Mesenchymal stem cell (in vitro differentiated cells and primary cell): ENCODE results near the gene THEM4.
A peak's percentile ranks its signal among the peaks of the same experiment; 100 is the strongest.
"Not testable (repeated sequence)": the region's sequence is repeated elsewhere in the genome, so short reads cannot be mapped to it uniquely, and the experiment has no call there.

Experiments
- DNase-seq: peaks from one replicate; pipeline ENCODE4 v3.0.0-alpha.2; 2013
- H2AFZ ChIP-seq: one replicate; pipeline ENCODE4 v1.6.1; 2013; ENCODE audit warnings: low read depth, mild to moderate bottlenecking, control low read depth, inconsistent platforms, low read length, moderate library complexity
- H2AK5ac ChIP-seq: 2 replicates; pipeline ENCODE4 v1.6.1; 2013; ENCODE audit warnings: low read length, moderate library complexity, mild to moderate bottlenecking, inconsistent platforms; ENCODE audit not compliant: severe bottlenecking
- H2BK120ac ChIP-seq: one replicate; pipeline ENCODE4 v1.6.1; 2013; ENCODE audit warnings: low read depth, mild to moderate bottlenecking, inconsistent platforms, low read length, moderate library complexity
- H2BK12ac ChIP-seq, 2 experiments: one replicate each; pipeline ENCODE4 v1.6.1; 2013; ENCODE audit warnings: inconsistent platforms in 2 of 2, low read length in 2 of 2, mild to moderate bottlenecking in 2 of 2, moderate library complexity in 2 of 2, control low read depth in 1 of 2
- H2BK15ac ChIP-seq: one replicate; pipeline ENCODE4 v1.6.1; 2013; ENCODE audit warnings: mild to moderate bottlenecking, low read depth, inconsistent platforms; ENCODE audit not compliant: poor library complexity, severe bottlenecking
- H2BK5ac ChIP-seq: 2 replicates; pipeline ENCODE4 v1.6.1; 2013; ENCODE audit warnings: low read depth, mild to moderate bottlenecking, low read length, control low read depth, inconsistent platforms; ENCODE audit not compliant: poor library complexity, severe bottlenecking
- H3K14ac ChIP-seq, 2 experiments: one replicate each; pipeline ENCODE4 v1.6.1; 2013; ENCODE audit warnings: inconsistent platforms in 2 of 2, low read length in 2 of 2, control low read depth in 1 of 2, mild to moderate bottlenecking in 1 of 2, moderate library complexity in 1 of 2
- H3K18ac ChIP-seq, 2 experiments: one replicate each; pipeline ENCODE4 v1.6.1; 2013; ENCODE audit warnings: inconsistent platforms in 2 of 2, low read length in 2 of 2, control low read depth in 1 of 2, low read depth in 1 of 2, mild to moderate bottlenecking in 1 of 2
- H3K23ac ChIP-seq, 2 experiments: one replicate each; pipeline ENCODE4 v1.6.1; 2013; ENCODE audit warnings: inconsistent platforms in 2 of 2, low read length in 2 of 2, mild to moderate bottlenecking in 2 of 2, moderate library complexity in 2 of 2, control low read depth in 1 of 2
- H3K27ac ChIP-seq: 2 replicates; pipeline ENCODE4 v1.5.1; 2013; ENCODE audit warnings: mild to moderate bottlenecking, moderate library complexity, low read length, control low read depth, inconsistent platforms; ENCODE audit not compliant: poor library complexity, severe bottlenecking
- H3K27me3 ChIP-seq, 2 experiments: 2 replicates each; pipeline versions ENCODE4 v1.6.1 to v1.7.0; 2013; ENCODE audit warnings: low read length in 2 of 2, mild to moderate bottlenecking in 2 of 2, moderate library complexity in 2 of 2, control low read depth in 1 of 2, inconsistent platforms in 1 of 2; ENCODE audit not compliant: control insufficient read depth in 1 of 2, insufficient read depth in 1 of 2
- H3K36me3 ChIP-seq, 2 experiments: 2 replicates each; pipeline versions ENCODE4 v1.6.1 to v1.7.0; 2013; ENCODE audit warnings: low read length in 2 of 2, control low read depth in 1 of 2, inconsistent platforms in 1 of 2, low read depth in 1 of 2, mild to moderate bottlenecking in 1 of 2; ENCODE audit not compliant: insufficient read depth in 2 of 2, control insufficient read depth in 1 of 2
- H3K4ac ChIP-seq, 2 experiments: one replicate each; pipeline ENCODE4 v1.6.1; 2013; ENCODE audit warnings: inconsistent platforms in 2 of 2, low read length in 2 of 2, mild to moderate bottlenecking in 2 of 2, moderate library complexity in 2 of 2, control low read depth in 1 of 2, low read depth in 1 of 2
- H3K4me1 ChIP-seq: 2 replicates; pipeline ENCODE4 v1.6.1; 2013; ENCODE audit warnings: low read depth, low read length, control low read depth; ENCODE audit not compliant: control insufficient read depth, insufficient read depth
- H3K4me2 ChIP-seq: 2 replicates; pipeline ENCODE4 v1.6.1; 2013; ENCODE audit warnings: low read length, mild to moderate bottlenecking, inconsistent platforms; ENCODE audit not compliant: poor library complexity, severe bottlenecking
- H3K4me3 ChIP-seq, 2 experiments: 2 replicates each; pipeline versions ENCODE4 v1.5.1 to v1.7.0; 2013; ENCODE audit warnings: low read length in 2 of 2, mild to moderate bottlenecking in 2 of 2, control low read depth in 1 of 2, low read depth in 1 of 2; ENCODE audit not compliant: insufficient read depth in 1 of 2
- H3K79me1 ChIP-seq: replicated peaks from 2 replicates; pipeline ENCODE4 v1.6.1; 2013; ENCODE audit warnings: mild to moderate bottlenecking, control low read depth, low read length, inconsistent platforms; ENCODE audit not compliant: poor library complexity, severe bottlenecking
- H3K9ac ChIP-seq: 2 replicates; pipeline ENCODE4 v1.7.0; 2013; ENCODE audit warnings: mild to moderate bottlenecking, low read length, moderate library complexity
- H3K9me3 ChIP-seq: 2 replicates; pipeline ENCODE4 v1.7.0; 2013; ENCODE audit warnings: mild to moderate bottlenecking, low read length; ENCODE audit not compliant: control insufficient read depth
- H4K8ac ChIP-seq: one replicate; pipeline ENCODE4 v1.6.1; 2013; ENCODE audit warnings: inconsistent platforms, mild to moderate bottlenecking, low read length, moderate library complexity
- H4K91ac ChIP-seq: one replicate; pipeline ENCODE4 v1.6.1; 2013; ENCODE audit warnings: mild to moderate bottlenecking, low read length, inconsistent platforms
- whole genome bisulfite sequencing: methylation state at CpG from one replicate; pipeline ENCODE4 v1.1.7; 2013; ENCODE audit warnings: mixed read lengths; 5-methylcytosine and 5-hydroxymethylcytosine counted together

The THEM4 gene

DNA sequence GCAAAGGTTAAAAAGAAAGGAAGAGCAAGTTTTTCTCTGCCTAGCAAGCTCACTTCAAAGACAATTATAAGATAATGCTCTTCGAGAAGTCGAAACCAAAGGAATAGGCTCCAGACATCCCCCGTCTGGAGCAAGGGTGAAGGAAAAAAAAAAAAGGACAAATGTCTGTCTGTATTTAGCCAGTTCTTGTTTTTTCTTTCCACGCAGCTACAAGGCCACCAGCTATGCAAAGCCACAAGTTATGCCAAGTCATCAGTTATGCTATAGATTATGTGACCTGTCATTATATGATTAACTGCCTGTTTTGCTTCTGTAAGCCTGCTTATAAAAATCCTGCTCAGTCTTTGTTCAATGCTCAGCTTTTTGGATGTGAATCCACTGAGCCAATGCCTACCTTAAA is 53.4 kb downstream of the THEM4 start:
- Histone ChIP-seq H2BK120ac (no peak overlapping the region), H2BK15ac (no peak overlapping the region), H3K4me3 (no peak overlapping the region), H3K36me3 (no peaks in the 10 kb centered on the region), H3K4ac (no peak overlapping the region), H3K18ac (no peak overlapping the region), H3K4me2 (no peak overlapping the region), H3K4me1 (no peaks in the 10 kb centered on the region), H2AK5ac (no peak overlapping the region), H2AFZ (no peak overlapping the region), H2BK5ac (no peak overlapping the region), H3K9ac (peak overlapping the region; percentile 67), H2BK12ac (no peak overlapping the region), H3K79me1 (no peaks in the 10 kb centered on the region), H3K27ac (no peak overlapping the region), H3K27me3 (peaks cover 26 to 30% of the 10 kb centered on the region in 2 experiments), H3K23ac (no peak overlapping the region), H3K14ac (no peak overlapping the region), H4K91ac (no peak overlapping the region), H3K9me3 (no peaks in the 10 kb centered on the region), H4K8ac (no peak overlapping the region)
- no peak for DNase-seq
- WGBS, result 22% methylated on average over 3 of the region's 4 CpGs

- Histone ChIP-seq H3K9ac (peak overlapping the region; percentile 67), H3K27me3 (peaks cover 30 to 32% of the 10 kb centered on the region in 2 experiments)
- H3K18ac ChIP-seq, H3K23ac ChIP-seq, H4K91ac ChIP-seq, H2BK120ac ChIP-seq, H3K79me1 ChIP-seq, H3K4me1 ChIP-seq, H3K4ac ChIP-seq, H2AK5ac ChIP-seq, H2BK15ac ChIP-seq, H3K4me2 ChIP-seq, H3K9me3 ChIP-seq, DNase-seq, H3K36me3 ChIP-seq, H3K27ac ChIP-seq, H3K14ac ChIP-seq, H4K8ac ChIP-seq, H3K4me3 ChIP-seq, H2BK5ac ChIP-seq, H2BK12ac ChIP-seq, H2AFZ ChIP-seq: not testable (repeated sequence)
- 88% methylated on average over 6 of the region's 8 CpGs for WGBS
Observed at GRCh38 chr1:151855516-151855915, 53.8 kb downstream of the THEM4 start.

- Histone ChIP-seq H3K79me1 (no peaks in the 10 kb centered on the region), H3K4ac (no peak overlapping the region), H3K27me3 (peaks cover 32 to 38% of the 10 kb centered on the region in 2 experiments), H2BK12ac (no peak overlapping the region), H2AFZ (no peak overlapping the region), H2BK15ac (no peak overlapping the region), H3K18ac (no peak overlapping the region), H3K23ac (no peak overlapping the region), H3K4me1 (no peaks in the 10 kb centered on the region), H2AK5ac (no peak overlapping the region), H2BK5ac (no peak overlapping the region), H3K9ac (no peak overlapping the region), H3K9me3 (no peaks in the 10 kb centered on the region), H3K27ac (no peak overlapping the region), H4K91ac (no peak overlapping the region), H3K36me3 (no peaks in the 10 kb centered on the region), H3K14ac (no peak overlapping the region), H4K8ac (no peak overlapping the region), H3K4me3 (no peak overlapping the region), H2BK120ac (no peak overlapping the region), H3K4me2 (no peak overlapping the region)
- 88% methylated on average over 7 of the region's 7 CpGs for WGBS
- DNase-seq, result no peak
Observed at GRCh38 chr1:151854658-151855057, 54.7 kb downstream of the THEM4 start.

- no peak within 1 kb of the TSS for H2AK5ac ChIP-seq
- H2BK120ac ChIP-seq, result no peak within 1 kb of the TSS
- H3K14ac ChIP-seq, result peak within 1 kb of the TSS in 1 of 2 experiments; percentile 51
- H2BK5ac ChIP-seq, result no peak within 1 kb of the TSS
- H3K18ac ChIP-seq, result no peak within 1 kb of the TSS
- H3K4me3 ChIP-seq, result no peak within 1 kb of the TSS
- H2BK15ac ChIP-seq, result no peak within 1 kb of the TSS
- no peak within 1 kb of the TSS for H3K27ac ChIP-seq
- H3K36me3 ChIP-seq, result no peaks in the 10 kb centered on the region
- DNase-seq, result no peak
- WGBS, result 88% methylated on average over 5 of the region's 5 CpGs
- no peak within 1 kb of the TSS for H3K4ac ChIP-seq
- no peaks in the 10 kb centered on the region for H3K4me1 ChIP-seq
- H2BK12ac ChIP-seq, result no peak within 1 kb of the TSS
- H3K23ac ChIP-seq, result no peak within 1 kb of the TSS
- no peak within 1 kb of the TSS for H4K8ac ChIP-seq
- peaks cover 38 to 41% of the 10 kb centered on the region in 2 experiments for H3K27me3 ChIP-seq
- no peaks in the 10 kb centered on the region for H3K79me1 ChIP-seq
- H2AFZ ChIP-seq, result no peak within 1 kb of the TSS
- no peak within 1 kb of the TSS for H3K4me2 ChIP-seq
- H3K9ac ChIP-seq, result no peak within 1 kb of the TSS
- no peak within 1 kb of the TSS for H4K91ac ChIP-seq
- H3K9me3 ChIP-seq, result no peaks in the 10 kb centered on the region
Observed at GRCh38 chr1:151853411-151853943, 55.8 kb downstream of the THEM4 start, which contains the start of gene THEM5. Gene THEM5 (minus strand): TSS chr1:151853712. CDS start chr1:151853565, 147 bp downstream.
